Nephron (organoid): ENCODE data around the gene EPHA7.

Experiments
- H3K27ac Mint-ChIP-seq, 3 experiments: 2 replicates each; pipeline ENCODE4 v1.8.0; 2020; ENCODE audit warnings: mixed read lengths in 3 of 3, mild to moderate bottlenecking in 2 of 3, moderate library complexity in 1 of 3
- H3K27me3 Mint-ChIP-seq: 2 replicates; pipeline ENCODE4 v1.8.0; 2021; ENCODE audit warnings: low read depth, mild to moderate bottlenecking, moderate library complexity, mixed read lengths
- H3K36me3 Mint-ChIP-seq: 2 replicates; pipeline ENCODE4 v1.8.0; 2020; ENCODE audit warnings: low read depth, mixed read lengths
- H3K4me1 Mint-ChIP-seq: 2 replicates; pipeline ENCODE4 v1.8.0; 2020; ENCODE audit warnings: mixed read lengths
- H3K4me3 Mint-ChIP-seq, 3 experiments: 2 replicates each; pipeline ENCODE4 v1.8.0; 2020; ENCODE audit warnings: mild to moderate bottlenecking in 3 of 3, mixed read lengths in 3 of 3, moderate library complexity in 2 of 3
- H3K9me3 Mint-ChIP-seq: 2 replicates; pipeline ENCODE4 v1.8.0; 2020; ENCODE audit warnings: mixed read lengths
- TF ChIP-seq, protein P1 (sequence below), 3 experiments: fragments of 200-600 bp; sonication (generic); IDR thresholded peaks; one replicate each; pipeline ENCODE4 v1.5.0; 2021; ENCODE audit warnings: antibody characterized with exemption in 3 of 3; ENCODE audit not compliant: unreplicated experiment in 3 of 3

EPHA7 gene

GRCh38 chr6:93371756-93372155 lies 47.6 kb downstream of the EPHA7 start:
- TF ChIP-seq, protein P1, sequence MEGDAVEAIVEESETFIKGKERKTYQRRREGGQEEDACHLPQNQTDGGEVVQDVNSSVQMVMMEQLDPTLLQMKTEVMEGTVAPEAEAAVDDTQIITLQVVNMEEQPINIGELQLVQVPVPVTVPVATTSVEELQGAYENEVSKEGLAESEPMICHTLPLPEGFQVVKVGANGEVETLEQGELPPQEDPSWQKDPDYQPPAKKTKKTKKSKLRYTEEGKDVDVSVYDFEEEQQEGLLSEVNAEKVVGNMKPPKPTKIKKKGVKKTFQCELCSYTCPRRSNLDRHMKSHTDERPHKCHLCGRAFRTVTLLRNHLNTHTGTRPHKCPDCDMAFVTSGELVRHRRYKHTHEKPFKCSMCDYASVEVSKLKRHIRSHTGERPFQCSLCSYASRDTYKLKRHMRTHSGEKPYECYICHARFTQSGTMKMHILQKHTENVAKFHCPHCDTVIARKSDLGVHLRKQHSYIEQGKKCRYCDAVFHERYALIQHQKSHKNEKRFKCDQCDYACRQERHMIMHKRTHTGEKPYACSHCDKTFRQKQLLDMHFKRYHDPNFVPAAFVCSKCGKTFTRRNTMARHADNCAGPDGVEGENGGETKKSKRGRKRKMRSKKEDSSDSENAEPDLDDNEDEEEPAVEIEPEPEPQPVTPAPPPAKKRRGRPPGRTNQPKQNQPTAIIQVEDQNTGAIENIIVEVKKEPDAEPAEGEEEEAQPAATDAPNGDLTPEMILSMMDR (IDR thresholded peaks at IDR 0.05; ENCODE audit: unreplicated experiment in 3 of 3), result no peak
- no peaks in the 10 kb centered on the region for H3K4me1 Mint-ChIP-seq
- peaks cover 7% of the 10 kb centered on the region for H3K36me3 Mint-ChIP-seq
- no peak overlapping the region for H3K27ac Mint-ChIP-seq
- H3K27me3 Mint-ChIP-seq, result no peaks in the 10 kb centered on the region
- no peaks in the 10 kb centered on the region for H3K9me3 Mint-ChIP-seq
- no peak overlapping the region for H3K4me3 Mint-ChIP-seq

GRCh38 chr6:93369586-93370134 lies 49.7 kb downstream of the EPHA7 start:
- Mint-ChIP-seq H3K9me3 (no peaks in the 10 kb centered on the region), H3K27me3 (no peaks in the 10 kb centered on the region)
- TF ChIP-seq, protein P1 (IDR thresholded peaks at IDR 0.05; ENCODE audit: unreplicated experiment in 3 of 3), result no peak

GRCh38 chr6:93366506-93366905 lies 52.9 kb downstream of the EPHA7 start:
- Mint-ChIP-seq H3K9me3 (no peaks in the 10 kb centered on the region), H3K27ac (no peak overlapping the region), H3K4me1 (peaks cover 6% of the 10 kb centered on the region), H3K27me3 (no peaks in the 10 kb centered on the region), H3K36me3 (peaks cover 19% of the 10 kb centered on the region), H3K4me3 (no peak overlapping the region)
- TF ChIP-seq, protein P1 (IDR thresholded peaks at IDR 0.05; ENCODE audit: unreplicated experiment in 3 of 3), result no peak

More at GRCh38 chr6:93369586-93370134, 49.7 kb downstream of the EPHA7 start:
- Mint-ChIP-seq H3K36me3 (peaks cover 10% of the 10 kb centered on the region), H3K27ac (no peak overlapping the region), H3K4me1 (peaks cover 6% of the 10 kb centered on the region), H3K4me3 (no peak overlapping the region)

- Mint-ChIP-seq H3K4me1 (peaks cover 6% of the 10 kb centered on the region), H3K4me3 (no peak overlapping the region), H3K27ac (no peak overlapping the region), H3K27me3 (no peaks in the 10 kb centered on the region), H3K36me3 (peaks cover 15% of the 10 kb centered on the region), H3K9me3 (no peaks in the 10 kb centered on the region)
- TF ChIP-seq, protein P1 (IDR thresholded peaks at IDR 0.05; ENCODE audit: unreplicated experiment in 3 of 3), result no peak
Measured at GRCh38 chr6:93365445-93365844, 53.9 kb downstream of the EPHA7 start.

DNA sequence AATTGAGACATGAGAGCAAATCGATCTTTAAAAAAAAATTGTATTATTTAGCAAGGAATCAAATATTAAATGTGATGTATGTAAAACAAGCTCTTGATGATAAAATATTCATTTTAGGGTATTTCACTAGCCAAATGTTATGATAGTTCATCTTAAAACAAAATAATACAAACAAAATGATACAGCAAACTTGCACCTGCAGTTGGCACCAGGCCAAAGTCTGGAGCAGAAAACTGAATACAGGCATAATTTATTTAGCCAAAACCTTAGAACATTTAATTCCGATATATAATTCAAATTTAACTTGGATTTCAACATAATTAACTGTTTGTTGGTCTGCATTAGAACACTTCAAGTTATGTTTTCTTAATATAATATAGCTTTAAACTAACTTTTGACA lies 60.9 kb downstream of the EPHA7 start:
- no peaks in the 10 kb centered on the region for H3K27me3 Mint-ChIP-seq
- H3K36me3 Mint-ChIP-seq, result peaks cover 43% of the 10 kb centered on the region
- H3K27ac Mint-ChIP-seq, result no peak overlapping the region
- H3K9me3 Mint-ChIP-seq, result no peaks in the 10 kb centered on the region
- no peak overlapping the region for H3K4me3 Mint-ChIP-seq
- TF ChIP-seq, protein P1 (IDR thresholded peaks at IDR 0.05; ENCODE audit: unreplicated experiment in 3 of 3), result no peak
- no peaks in the 10 kb centered on the region for H3K4me1 Mint-ChIP-seq

- Mint-ChIP-seq H3K27me3 (no peaks in the 10 kb centered on the region), H3K4me3 (no peak overlapping the region), H3K36me3 (peaks cover 60% of the 10 kb centered on the region), H3K4me1 (no peaks in the 10 kb centered on the region), H3K27ac (no peak overlapping the region), H3K9me3 (peaks cover 3% of the 10 kb centered on the region)
- TF ChIP-seq, protein P1 (IDR thresholded peaks at IDR 0.05; ENCODE audit: unreplicated experiment in 3 of 3), result no peak
Measured at GRCh38 chr6:93352604-93353003, 66.8 kb downstream of the EPHA7 start.
